Stimulated activated CD8-positive, alpha-beta memory T cell treated with anti-CD3 and anti-CD28 coated beads, Interleukin-15, amount 100 ng/mL, for 1 hour (primary cell): ENCODE measurements around the gene PDE4D.
"Not testable (repeated sequence)": the region's sequence is repeated elsewhere in the genome, so short reads cannot be mapped to it uniquely, and the experiment has no call there.

Experiments
- DNase-seq: peaks from one replicate; pipeline ENCODE4 v3.0.0-alpha.2; 2020; ENCODE audit warnings: low read depth

The PDE4D gene

GRCh38 chr5:59421986-59422941 lies 471.3 kb downstream of the PDE4D start:
- no peak for DNase-seq

GRCh38 chr5:59420596-59420995 lies 472.9 kb downstream of the PDE4D start:
- DNase-seq, result no peak

GRCh38 chr5:59418808-59419207 lies 474.7 kb downstream of the PDE4D start:
- no peak for DNase-seq

GRCh38 chr5:59416451-59416850 lies 477.1 kb downstream of the PDE4D start:
- DNase-seq, result no peak

GRCh38 chr5:59416026-59416425 lies 477.5 kb downstream of the PDE4D start:
- no peak for DNase-seq

- no peak for DNase-seq
Observed at GRCh38 chr5:59412428-59412827, 481.1 kb downstream of the PDE4D start.

- DNase-seq, result not testable (repeated sequence)
Observed at GRCh38 chr5:59408997-59409396, 484.5 kb downstream of the PDE4D start.

GRCh38 chr5:59407967-59408366 lies 485.6 kb downstream of the PDE4D start:
- DNase-seq, result no peak

- no peak for DNase-seq
Observed at GRCh38 chr5:59401637-59402036, 491.9 kb downstream of the PDE4D start.

GRCh38 chr5:59394956-59395355 lies 498.6 kb downstream of the PDE4D start:
- not testable (repeated sequence) for DNase-seq

GRCh38 chr5:59393585-59394420 lies 499.7 kb downstream of the PDE4D start:
- no peak for DNase-seq

GRCh38 chr5:59391576-59391975 lies 501.9 kb downstream of the PDE4D start:
- no peak for DNase-seq

- DNase-seq, result no peak
Observed at GRCh38 chr5:59390989-59391388, 502.5 kb downstream of the PDE4D start.

- no peak for DNase-seq
Observed at GRCh38 chr5:59390074-59390659, 503.4 kb downstream of the PDE4D start.

- no peak for DNase-seq
Observed at GRCh38 chr5:59387127-59387526, 506.4 kb downstream of the PDE4D start.

- no peak for DNase-seq
Observed at GRCh38 chr5:59385700-59386099, 507.8 kb downstream of the PDE4D start.

- DNase-seq, result no peak
Observed at GRCh38 chr5:59380350-59380951, 513.1 kb downstream of the PDE4D start.

GRCh38 chr5:59374036-59374435 lies 519.5 kb downstream of the PDE4D start:
- DNase-seq, result not testable (repeated sequence)

- no peak for DNase-seq
Observed at GRCh38 chr5:59371525-59372127, 521.9 kb downstream of the PDE4D start.

- DNase-seq, result no peak
Observed at GRCh38 chr5:59368951-59369350, 524.6 kb downstream of the PDE4D start.

- DNase-seq, result no peak
Observed at GRCh38 chr5:59367791-59368394, 525.6 kb downstream of the PDE4D start.
